ENCODE measurements around the gene PRKCI. TPM values are rescaled to one million over a fixed set of nuclear protein-coding genes. Genes with fewer than 3 reads are reported as not detected.

PRKCI gene
- total and polyA plus RNA-seq, 9 of the 15 experiments (the other 6 are each of a cell fraction or from before 2014, with no cell fraction given): 10.5 to 43.2 (median 31.4) TPM

GRCh38 chr3:170330366-170330765 is 108.1 kb downstream of the PRKCI start (continued):
- TF ChIP-seq ETS1 (conservative IDR thresholded peaks at IDR 0.05; ENCODE audit: control insufficient read depth, low read depth, low read length) (no peak), HDAC1 (IDR thresholded peaks at IDR 0.05) (no peak), CREM (IDR thresholded peaks at IDR 0.05; ENCODE audit: low read depth) (0 out of 2 replicates have a peak, but pooled peaks have one; percentile 20), POLR2H (tag; IDR thresholded peaks at IDR 0.05; ENCODE audit: low read depth) (no peak), CCAR2 (IDR thresholded peaks at IDR 0.05; ENCODE audit: low read depth, low read length) (no peak), ETV6 (IDR thresholded peaks at IDR 0.05; ENCODE audit: borderline replicate concordance in 1 of 2, low read depth in 2 of 2, low read length in 1 of 2) (no peak), ETV6 (CRISPR knock-in tag; IDR thresholded peaks at IDR 0.05; ENCODE audit: borderline replicate concordance) (no peak), PCBP1 (IDR thresholded peaks at IDR 0.05; ENCODE audit: low read depth, low read length, poor library complexity, severe bottlenecking) (no peak), SRSF7 (optimal IDR thresholded peaks at IDR 0.05; ENCODE audit: low read depth, low read length) (no peak), MLX (CRISPR knock-in tag; conservative IDR thresholded peaks at IDR 0.05) (no peak), ZNF75A (CRISPR knock-in tag; IDR thresholded peaks at IDR 0.05) (peak; percentile 56; the same call in 1 of the 2 replicates), BCOR (IDR thresholded peaks at IDR 0.05) (0 out of 2 replicates have a peak, but pooled peaks have one; percentile 19), DACH1 (IDR thresholded peaks at IDR 0.05; ENCODE audit: partially characterized antibody) (no peak), IFI16 (CRISPR knock-in tag; IDR thresholded peaks at IDR 0.05) (no peak), RFX1 (IDR thresholded peaks at IDR 0.05) (no peak), CC2D1A (IDR thresholded peaks at IDR 0.05) (no peak), MTA3 (IDR thresholded peaks at IDR 0.05; ENCODE audit: borderline replicate concordance) (no peak), ZNF12 (CRISPR knock-in tag; IDR thresholded peaks at IDR 0.05) (no peak), FOXK2 (conservative IDR thresholded peaks at IDR 0.05 in 1 of 2, IDR thresholded peaks at IDR 0.05 in 1 of 2; ENCODE audit: low read depth in 2 of 2) (no peak), ZNF395 (CRISPR knock-in tag; IDR thresholded peaks at IDR 0.05) (no peak), AFF1 (IDR thresholded peaks at IDR 0.05; ENCODE audit: low read depth in 1 of 2, partially characterized antibody in 2 of 2) (no peak), HES1 (IDR thresholded peaks at IDR 0.05; ENCODE audit: low read depth) (no peak)

Data from K562 (cell line).